ENCODE measurements around the gene LPA.

LPA gene

DNA sequence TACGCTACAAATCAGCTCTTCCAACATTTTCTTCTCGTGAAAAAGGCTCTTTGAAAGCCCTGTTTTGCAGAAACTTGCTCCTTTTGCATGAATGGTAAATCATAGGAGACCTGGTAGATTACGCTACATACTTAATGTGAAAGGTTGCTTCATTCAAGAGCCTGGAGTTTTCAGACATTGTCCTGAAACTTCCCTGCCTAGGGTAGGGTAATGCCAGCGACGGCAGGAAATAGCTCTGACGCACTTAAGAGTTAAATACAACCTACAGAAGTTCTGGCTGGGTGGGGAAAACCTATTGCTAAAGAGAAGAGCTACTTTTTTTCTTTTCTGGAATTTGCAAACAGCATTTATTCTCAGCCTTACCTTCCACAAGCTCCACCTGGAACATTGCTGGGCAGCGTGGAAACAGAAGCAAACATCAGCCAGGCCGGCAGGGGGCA, 144.5 kb downstream of the LPA start:
- Histone ChIP-seq H3K9me3 (ENCODE audit: control insufficient read depth, insufficient read depth, low read length) (no peaks in the 10 kb centered on the region), H3K4me3 (ENCODE audit: low read length) (peak overlapping the region; percentile 8; the same call in 1 of the 2 replicates), H3K27ac (ENCODE audit: low read length) (no peak overlapping the region), H3K4me1 (ENCODE audit: control insufficient read depth, insufficient read depth, low read length) (no peaks in the 10 kb centered on the region), H3K36me3 (ENCODE audit: control insufficient read depth, insufficient read depth, low read length) (no peaks in the 10 kb centered on the region), H3K27me3 (ENCODE audit: control insufficient read depth, insufficient read depth, low read length) (no peaks in the 10 kb centered on the region)
- WGBS (ENCODE audit: insufficient coverage, insufficient read length), result 100% methylated on average over 1 of the region's 8 CpGs
- peak; percentile 60 for DNase-seq (ENCODE audit: low read depth, low spot score)

- no peak for DNase-seq (ENCODE audit: low read depth, low spot score)
- no peaks in the 10 kb centered on the region for H3K4me1 ChIP-seq (ENCODE audit: control insufficient read depth, insufficient read depth, low read length)
- no peak overlapping the region for H3K4me3 ChIP-seq (ENCODE audit: low read length)
- H3K36me3 ChIP-seq (ENCODE audit: control insufficient read depth, insufficient read depth, low read length), result no peaks in the 10 kb centered on the region
- H3K27ac ChIP-seq (ENCODE audit: low read length), result no peak overlapping the region
- H3K9me3 ChIP-seq (ENCODE audit: control insufficient read depth, insufficient read depth, low read length), result no peaks in the 10 kb centered on the region
- no peaks in the 10 kb centered on the region for H3K27me3 ChIP-seq (ENCODE audit: control insufficient read depth, insufficient read depth, low read length)
- no CpG with 5 or more reads among the region's 4 CpGs for WGBS (ENCODE audit: insufficient coverage, insufficient read length)
These were observed 144.9 kb downstream of the LPA start for GRCh38 chr6:160519133-160519532.

DNA sequence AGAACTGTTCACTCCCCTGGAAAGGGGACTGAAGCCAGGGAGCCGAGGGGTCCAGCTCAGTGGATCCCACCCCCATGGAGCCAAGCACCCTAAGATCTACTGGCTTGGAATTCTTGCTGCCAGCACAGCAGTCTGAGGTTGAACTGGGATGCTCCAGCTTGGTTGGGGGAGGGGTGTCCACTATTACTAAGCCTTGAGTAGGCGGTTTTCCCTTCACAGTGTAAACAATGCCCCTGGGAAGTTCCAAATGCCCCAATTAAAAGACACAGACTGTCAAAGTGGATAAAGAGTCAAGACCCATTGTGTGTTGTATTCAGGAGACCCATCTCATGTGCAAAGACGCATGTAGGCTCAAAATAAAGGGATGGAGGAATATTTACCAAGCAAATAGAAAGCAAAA, 150.2 kb downstream of the LPA start:
- H3K4me3 ChIP-seq (ENCODE audit: low read length), result no peak overlapping the region
- H3K4me1 ChIP-seq (ENCODE audit: control insufficient read depth, insufficient read depth, low read length), result no peaks in the 10 kb centered on the region
- no peaks in the 10 kb centered on the region for H3K36me3 ChIP-seq (ENCODE audit: control insufficient read depth, insufficient read depth, low read length)
- H3K27ac ChIP-seq (ENCODE audit: low read length), result no peak overlapping the region
- no peak for DNase-seq (ENCODE audit: low read depth, low spot score)
- H3K9me3 ChIP-seq (ENCODE audit: control insufficient read depth, insufficient read depth, low read length), result no peaks in the 10 kb centered on the region
- no peaks in the 10 kb centered on the region for H3K27me3 ChIP-seq (ENCODE audit: control insufficient read depth, insufficient read depth, low read length)
- WGBS (ENCODE audit: insufficient coverage, insufficient read length), result no CpG with 5 or more reads among the region's 3 CpGs

GRCh38 chr6:160510976-160511617, 153.0 kb downstream of the LPA start:
- DNase-seq (ENCODE audit: low read depth, low spot score), result no peak
- Histone ChIP-seq H3K9me3 (ENCODE audit: control insufficient read depth, insufficient read depth, low read length) (no peaks in the 10 kb centered on the region), H3K27me3 (ENCODE audit: control insufficient read depth, insufficient read depth, low read length) (no peaks in the 10 kb centered on the region), H3K36me3 (ENCODE audit: control insufficient read depth, insufficient read depth, low read length) (no peaks in the 10 kb centered on the region), H3K4me1 (ENCODE audit: control insufficient read depth, insufficient read depth, low read length) (no peaks in the 10 kb centered on the region), H3K27ac (ENCODE audit: low read length) (no peak overlapping the region), H3K4me3 (ENCODE audit: low read length) (no peak overlapping the region)
- no CpG with 5 or more reads among the region's 4 CpGs for WGBS (ENCODE audit: insufficient coverage, insufficient read length)

- Histone ChIP-seq H3K4me3 (ENCODE audit: low read length) (no peak overlapping the region), H3K27ac (ENCODE audit: low read length) (no peak overlapping the region), H3K27me3 (ENCODE audit: control insufficient read depth, insufficient read depth, low read length) (no peaks in the 10 kb centered on the region), H3K4me1 (ENCODE audit: control insufficient read depth, insufficient read depth, low read length) (no peaks in the 10 kb centered on the region), H3K9me3 (ENCODE audit: control insufficient read depth, insufficient read depth, low read length) (no peaks in the 10 kb centered on the region), H3K36me3 (ENCODE audit: control insufficient read depth, insufficient read depth, low read length) (no peaks in the 10 kb centered on the region)
- no CpG with 5 or more reads among the region's 2 CpGs for WGBS (ENCODE audit: insufficient coverage, insufficient read length)
- DNase-seq (ENCODE audit: low read depth, low spot score), result no peak
These were observed 153.9 kb downstream of the LPA start for GRCh38 chr6:160510199-160510598.

DNA sequence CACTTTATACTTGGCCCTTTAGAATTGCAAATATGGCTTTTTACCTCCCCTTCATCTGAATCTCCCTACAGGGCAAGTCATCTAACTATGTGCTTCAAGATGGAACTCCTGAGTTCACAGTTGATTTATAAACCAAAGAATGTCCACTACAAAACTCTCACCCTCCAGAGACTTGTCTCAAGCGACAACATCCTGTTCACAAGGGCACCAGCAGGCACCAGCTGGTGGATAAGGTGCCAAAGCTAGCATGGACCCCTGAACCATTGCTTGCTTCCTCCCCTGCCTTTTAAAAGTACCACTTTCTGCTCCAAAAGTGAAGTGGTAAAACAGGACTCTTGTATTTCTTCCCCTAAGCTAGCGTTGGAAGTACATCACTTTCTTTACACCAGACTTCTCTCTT, 154.5 kb downstream of the LPA start:
- DNase-seq (ENCODE audit: low read depth, low spot score), result no peak
- Histone ChIP-seq H3K9me3 (ENCODE audit: control insufficient read depth, insufficient read depth, low read length) (no peaks in the 10 kb centered on the region), H3K4me1 (ENCODE audit: control insufficient read depth, insufficient read depth, low read length) (no peaks in the 10 kb centered on the region), H3K36me3 (ENCODE audit: control insufficient read depth, insufficient read depth, low read length) (no peaks in the 10 kb centered on the region), H3K4me3 (ENCODE audit: low read length) (no peak overlapping the region), H3K27me3 (ENCODE audit: control insufficient read depth, insufficient read depth, low read length) (no peaks in the 10 kb centered on the region), H3K27ac (ENCODE audit: low read length) (no peak overlapping the region)
- WGBS (ENCODE audit: insufficient coverage, insufficient read length), result no CpG with 5 or more reads among the region's 2 CpGs

- H3K36me3 ChIP-seq (ENCODE audit: control insufficient read depth, insufficient read depth, low read length), result no peaks in the 10 kb centered on the region
- no peaks in the 10 kb centered on the region for H3K27me3 ChIP-seq (ENCODE audit: control insufficient read depth, insufficient read depth, low read length)
- H3K4me1 ChIP-seq (ENCODE audit: control insufficient read depth, insufficient read depth, low read length), result no peaks in the 10 kb centered on the region
- no CpG with 5 or more reads among the region's 2 CpGs for WGBS (ENCODE audit: insufficient coverage, insufficient read length)
- no peaks in the 10 kb centered on the region for H3K9me3 ChIP-seq (ENCODE audit: control insufficient read depth, insufficient read depth, low read length)
- DNase-seq (ENCODE audit: low read depth, low spot score), result no peak
- H3K4me3 ChIP-seq (ENCODE audit: low read length), result no peak overlapping the region
- no peak overlapping the region for H3K27ac ChIP-seq (ENCODE audit: low read length)
These were observed 155.5 kb downstream of the LPA start for GRCh38 chr6:160508599-160508998.

- Histone ChIP-seq H3K4me3 (ENCODE audit: low read length) (no peak overlapping the region), H3K27ac (ENCODE audit: low read length) (no peak overlapping the region), H3K36me3 (ENCODE audit: control insufficient read depth, insufficient read depth, low read length) (no peaks in the 10 kb centered on the region), H3K27me3 (ENCODE audit: control insufficient read depth, insufficient read depth, low read length) (no peaks in the 10 kb centered on the region), H3K9me3 (ENCODE audit: control insufficient read depth, insufficient read depth, low read length) (no peaks in the 10 kb centered on the region), H3K4me1 (ENCODE audit: control insufficient read depth, insufficient read depth, low read length) (no peaks in the 10 kb centered on the region)
- DNase-seq (ENCODE audit: low read depth, low spot score), result no peak
- WGBS (ENCODE audit: insufficient coverage, insufficient read length), result no CpG with 5 or more reads among the region's 4 CpGs
These were observed 156.7 kb downstream of the LPA start for GRCh38 chr6:160507420-160507819.

DNA sequence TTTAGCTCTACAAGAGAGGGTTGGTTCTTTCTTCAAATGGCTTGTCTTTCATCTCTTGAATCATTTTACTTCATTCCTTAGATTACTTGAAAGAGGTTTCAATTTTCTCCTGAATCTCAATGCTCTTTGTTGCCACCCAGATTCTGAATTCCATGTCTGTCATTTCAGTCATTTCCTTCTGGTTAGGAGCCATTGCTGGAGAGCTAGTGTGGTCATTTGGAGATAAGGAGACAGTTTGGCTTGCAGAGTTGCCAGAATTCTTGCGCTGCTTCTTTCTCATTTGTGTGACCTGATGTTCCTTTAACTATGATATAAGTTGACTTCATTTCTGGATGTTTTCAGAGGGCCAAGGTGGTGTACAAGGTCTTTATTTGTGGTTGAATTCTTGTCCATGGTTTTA, 158.1 kb downstream of the LPA start:
- no peak for DNase-seq (ENCODE audit: low read depth, low spot score)
- H3K36me3 ChIP-seq (ENCODE audit: control insufficient read depth, insufficient read depth, low read length), result no peaks in the 10 kb centered on the region
- H3K27ac ChIP-seq (ENCODE audit: low read length), result no peak overlapping the region
- H3K27me3 ChIP-seq (ENCODE audit: control insufficient read depth, insufficient read depth, low read length), result no peaks in the 10 kb centered on the region
- H3K4me3 ChIP-seq (ENCODE audit: low read length), result no peak overlapping the region
- H3K9me3 ChIP-seq (ENCODE audit: control insufficient read depth, insufficient read depth, low read length), result no peaks in the 10 kb centered on the region
- no CpG with 5 or more reads among the region's 1 CpG for WGBS (ENCODE audit: insufficient coverage, insufficient read length)
- no peaks in the 10 kb centered on the region for H3K4me1 ChIP-seq (ENCODE audit: control insufficient read depth, insufficient read depth, low read length)

DNA sequence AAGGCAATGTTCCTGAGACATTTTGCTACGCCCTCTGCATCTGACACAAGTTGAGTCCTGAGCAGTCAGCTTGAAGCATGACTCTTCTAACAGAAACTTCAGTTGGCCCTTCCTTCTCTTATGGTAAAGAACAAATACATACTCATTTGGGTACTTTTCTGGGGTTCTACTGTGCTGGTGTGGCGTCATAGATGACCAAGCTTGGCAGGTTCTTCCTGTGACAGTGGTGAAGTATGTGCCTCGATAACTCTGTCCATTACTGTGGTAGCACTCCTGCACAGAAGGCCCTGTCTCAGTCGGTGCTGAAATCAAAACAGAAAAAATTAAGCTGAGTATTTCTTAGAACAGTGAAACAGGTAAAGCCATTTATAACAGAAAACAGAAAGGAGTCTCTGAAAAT, 163.4 kb downstream of the LPA start:
- DNase-seq (ENCODE audit: low read depth, low spot score), result no peak
- no CpG with 5 or more reads among the region's 4 CpGs for WGBS (ENCODE audit: insufficient coverage, insufficient read length)
- H3K36me3 ChIP-seq (ENCODE audit: control insufficient read depth, insufficient read depth, low read length), result no peaks in the 10 kb centered on the region
- no peaks in the 10 kb centered on the region for H3K27me3 ChIP-seq (ENCODE audit: control insufficient read depth, insufficient read depth, low read length)
- no peak overlapping the region for H3K27ac ChIP-seq (ENCODE audit: low read length)
- no peaks in the 10 kb centered on the region for H3K9me3 ChIP-seq (ENCODE audit: control insufficient read depth, insufficient read depth, low read length)
- no peaks in the 10 kb centered on the region for H3K4me1 ChIP-seq (ENCODE audit: control insufficient read depth, insufficient read depth, low read length)
- H3K4me3 ChIP-seq (ENCODE audit: low read length), result no peak overlapping the region

DNA sequence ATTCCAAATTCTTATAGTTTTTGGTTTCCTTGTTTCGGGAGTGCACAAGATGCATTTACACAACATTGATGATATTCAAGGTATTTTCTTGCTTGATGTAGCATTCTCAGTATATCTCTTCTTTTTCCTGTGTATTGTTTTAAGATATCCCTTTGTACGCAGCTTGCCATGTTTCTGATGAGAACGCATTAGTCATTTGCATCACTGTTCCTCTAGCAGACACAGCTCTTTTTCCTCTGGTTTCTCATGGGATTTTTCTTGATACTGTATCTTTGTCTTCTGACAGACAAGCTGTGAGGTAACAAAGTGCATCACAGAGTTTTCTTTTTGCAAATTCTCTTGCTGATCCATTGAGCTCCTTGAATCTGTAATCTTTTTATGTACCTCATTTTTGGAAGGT, 169.5 kb downstream of the LPA start:
- Histone ChIP-seq H3K4me3 (ENCODE audit: low read length) (no peak overlapping the region), H3K27me3 (ENCODE audit: control insufficient read depth, insufficient read depth, low read length) (no peaks in the 10 kb centered on the region), H3K27ac (ENCODE audit: low read length) (no peak overlapping the region), H3K36me3 (ENCODE audit: control insufficient read depth, insufficient read depth, low read length) (no peaks in the 10 kb centered on the region), H3K4me1 (ENCODE audit: control insufficient read depth, insufficient read depth, low read length) (no peaks in the 10 kb centered on the region), H3K9me3 (ENCODE audit: control insufficient read depth, insufficient read depth, low read length) (no peaks in the 10 kb centered on the region)
- WGBS (ENCODE audit: insufficient coverage, insufficient read length), result no CpG with 5 or more reads among the region's 3 CpGs
- no peak for DNase-seq (ENCODE audit: low read depth, low spot score)
